Fibroblast of the aortic adventitia (primary cell): ENCODE measurements around the gene CCDC74B. TPM values are rescaled to one million over a fixed set of nuclear protein-coding genes. Genes with fewer than 3 reads are reported as not detected.
"Not testable (repeated sequence)": the region's sequence is repeated elsewhere in the genome, so short reads cannot be mapped to it uniquely, and the experiment has no call there.

ENCODE experiments used
- DNase-seq: peaks from one replicate; pipeline ENCODE4 v3.0.0-alpha.2; 2010; ENCODE audit warnings: low read depth
- H3K4me3 ChIP-seq: 2 replicates; pipeline ENCODE4 v1.5.1; 2011; ENCODE audit warnings: low read depth, mild to moderate bottlenecking, control low read depth, low read length, moderate library complexity
- total RNA-seq: library from RNA; depleted of rRNA; stranded (reverse); fragments of >200 nt; gene quantifications from 2 replicates; pipeline ENCODE4 v1.2.3, GENCODE V29; 2012; ENCODE audit warnings: low replicate concordance
- TF ChIP-seq, protein P1 (sequence below): IDR thresholded peaks from 2 replicates; pipeline ENCODE4 v1.5.1; 2011; ENCODE audit warnings: mild to moderate bottlenecking, low read length, control low read depth, inconsistent platforms; ENCODE audit not compliant: insufficient read depth

Gene CCDC74B
- total RNA-seq, 1 donor = 12.2 TPM

- TF ChIP-seq, protein P1, sequence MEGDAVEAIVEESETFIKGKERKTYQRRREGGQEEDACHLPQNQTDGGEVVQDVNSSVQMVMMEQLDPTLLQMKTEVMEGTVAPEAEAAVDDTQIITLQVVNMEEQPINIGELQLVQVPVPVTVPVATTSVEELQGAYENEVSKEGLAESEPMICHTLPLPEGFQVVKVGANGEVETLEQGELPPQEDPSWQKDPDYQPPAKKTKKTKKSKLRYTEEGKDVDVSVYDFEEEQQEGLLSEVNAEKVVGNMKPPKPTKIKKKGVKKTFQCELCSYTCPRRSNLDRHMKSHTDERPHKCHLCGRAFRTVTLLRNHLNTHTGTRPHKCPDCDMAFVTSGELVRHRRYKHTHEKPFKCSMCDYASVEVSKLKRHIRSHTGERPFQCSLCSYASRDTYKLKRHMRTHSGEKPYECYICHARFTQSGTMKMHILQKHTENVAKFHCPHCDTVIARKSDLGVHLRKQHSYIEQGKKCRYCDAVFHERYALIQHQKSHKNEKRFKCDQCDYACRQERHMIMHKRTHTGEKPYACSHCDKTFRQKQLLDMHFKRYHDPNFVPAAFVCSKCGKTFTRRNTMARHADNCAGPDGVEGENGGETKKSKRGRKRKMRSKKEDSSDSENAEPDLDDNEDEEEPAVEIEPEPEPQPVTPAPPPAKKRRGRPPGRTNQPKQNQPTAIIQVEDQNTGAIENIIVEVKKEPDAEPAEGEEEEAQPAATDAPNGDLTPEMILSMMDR = no peak
- no peak overlapping the region for H3K4me3 ChIP-seq
- no peak for DNase-seq
Observed at GRCh38 chr2:130169896-130170295, 25.0 kb upstream of the CCDC74B start.

DNA sequence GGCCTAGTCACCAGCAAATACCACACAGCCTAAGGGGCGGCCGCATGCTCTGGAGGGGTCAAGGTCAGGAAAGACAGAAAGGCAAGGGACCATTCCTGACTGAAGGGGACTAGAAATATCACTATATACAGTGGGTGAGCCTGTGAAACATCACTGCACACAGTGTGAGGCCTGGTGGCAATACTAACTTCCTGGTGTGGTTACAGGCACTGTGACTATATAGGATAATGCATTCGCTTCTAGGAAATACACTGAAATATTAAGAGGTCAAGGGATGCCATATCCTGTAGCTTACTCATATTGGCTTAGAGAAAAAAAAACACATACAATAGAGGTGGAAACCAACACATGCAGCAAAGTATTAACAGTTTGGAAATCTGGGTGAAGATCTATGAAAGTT, 24.3 kb upstream of the CCDC74B start:
- H3K4me3 ChIP-seq, DNase-seq: not testable (repeated sequence)

GRCh38 chr2:130166611-130167010, 21.7 kb upstream of the CCDC74B start:
- not testable (repeated sequence) for H3K4me3 ChIP-seq, DNase-seq

DNA sequence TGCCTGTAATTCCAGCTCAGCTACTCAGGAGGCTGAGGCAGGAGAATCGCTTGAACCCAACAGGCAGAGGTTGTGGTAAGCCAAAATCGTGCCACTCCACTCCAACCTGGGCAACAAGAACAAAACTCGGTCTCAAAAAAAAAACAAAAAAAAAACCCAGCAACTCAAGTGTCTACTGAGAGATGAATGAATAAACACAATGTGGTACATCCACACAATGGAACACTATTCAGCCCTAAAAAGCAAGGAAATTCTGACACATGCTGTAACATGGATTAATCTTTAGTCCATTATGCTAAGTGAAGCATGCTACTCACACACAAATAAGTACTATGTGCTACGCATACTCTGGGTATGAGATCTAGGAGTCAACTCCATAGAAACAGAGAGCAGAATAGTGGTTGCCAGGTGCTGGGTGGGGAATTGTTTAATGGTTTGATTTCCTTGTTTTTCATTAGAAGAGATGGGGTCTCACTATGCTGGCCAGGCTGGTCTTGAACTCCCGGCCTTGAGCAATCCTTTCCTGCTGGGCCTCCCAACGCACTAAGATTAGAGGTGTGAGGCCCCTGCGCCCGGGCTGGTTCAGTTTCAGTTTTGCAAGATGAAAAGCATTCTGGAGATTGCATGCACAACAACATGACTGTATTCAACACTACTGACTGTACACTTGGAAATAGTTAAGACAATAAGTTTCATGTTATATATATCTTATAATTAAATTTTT, 20.5 kb upstream of the CCDC74B start:
- TF ChIP-seq, protein P1 = no peak
- H3K4me3 ChIP-seq = no peak overlapping the region
- no peak for DNase-seq

- DNase-seq = no peak
- TF ChIP-seq, protein P1 = no peak
- H3K4me3 ChIP-seq = no peak overlapping the region
Observed at GRCh38 chr2:130162968-130163367, 18.1 kb upstream of the CCDC74B start.

DNA sequence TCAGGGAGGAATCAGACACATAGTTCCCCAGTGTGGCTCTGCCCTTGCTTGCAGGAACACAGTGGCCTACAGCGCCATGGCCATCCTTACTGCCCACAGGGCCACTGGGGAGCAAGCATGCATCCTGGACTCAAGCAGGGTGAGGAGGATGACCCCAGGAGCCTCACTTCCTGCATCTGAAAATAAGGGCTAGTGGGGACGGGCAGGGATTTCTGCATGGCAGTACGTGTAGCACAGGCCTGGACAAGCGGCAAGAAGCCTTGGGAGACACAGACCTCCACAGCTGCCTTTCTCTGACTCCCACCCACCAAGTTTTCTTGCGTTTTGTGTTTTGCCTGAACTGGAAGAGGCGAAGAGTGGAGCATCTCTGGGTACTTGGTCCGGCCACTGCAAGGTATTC, 17.6 kb upstream of the CCDC74B start:
- H3K4me3 ChIP-seq, DNase-seq: not testable (repeated sequence)

DNA sequence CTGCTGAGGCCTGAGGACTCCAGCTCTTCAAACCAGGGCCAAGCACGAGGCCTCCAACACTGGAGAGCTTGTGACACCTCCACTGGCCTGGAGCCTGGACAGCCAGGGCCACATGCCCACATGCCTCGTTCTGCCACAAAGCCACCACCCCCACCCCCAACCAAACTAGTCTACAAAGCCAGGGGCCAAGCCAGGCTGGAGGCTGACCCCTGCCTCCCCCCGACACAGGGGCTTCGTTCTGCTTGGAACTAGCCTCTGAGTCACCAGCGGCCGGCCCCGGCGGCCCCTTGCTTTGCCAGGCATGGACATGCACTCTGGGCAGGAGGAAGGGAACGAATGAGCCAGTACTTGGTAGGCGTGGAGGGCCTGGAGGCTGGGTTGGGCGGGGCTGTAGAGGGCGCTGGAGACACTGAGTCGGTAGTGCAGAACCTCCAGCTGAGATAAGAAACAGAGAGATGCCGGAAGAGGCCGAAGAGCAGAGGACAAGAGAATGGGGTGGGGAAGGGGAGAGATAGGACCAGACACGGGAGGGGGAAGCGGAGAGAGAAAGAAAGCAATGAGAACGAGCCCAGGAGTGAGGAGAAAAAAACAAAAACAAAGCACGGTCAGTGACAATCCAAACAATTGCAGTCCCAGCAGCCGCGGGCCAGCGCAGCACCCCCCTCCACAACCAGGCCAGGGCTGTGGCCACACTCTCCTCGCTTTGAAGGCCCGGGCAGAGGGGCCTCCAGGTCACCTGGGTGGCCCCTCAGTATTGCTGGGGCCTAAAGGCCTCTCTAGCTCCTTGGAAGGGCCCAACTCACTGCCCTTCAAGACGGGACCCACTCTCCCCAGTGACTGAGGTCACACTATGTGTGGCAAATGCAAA, 16.2 kb upstream of the CCDC74B start:
- not testable (repeated sequence) for DNase-seq, H3K4me3 ChIP-seq

DNA sequence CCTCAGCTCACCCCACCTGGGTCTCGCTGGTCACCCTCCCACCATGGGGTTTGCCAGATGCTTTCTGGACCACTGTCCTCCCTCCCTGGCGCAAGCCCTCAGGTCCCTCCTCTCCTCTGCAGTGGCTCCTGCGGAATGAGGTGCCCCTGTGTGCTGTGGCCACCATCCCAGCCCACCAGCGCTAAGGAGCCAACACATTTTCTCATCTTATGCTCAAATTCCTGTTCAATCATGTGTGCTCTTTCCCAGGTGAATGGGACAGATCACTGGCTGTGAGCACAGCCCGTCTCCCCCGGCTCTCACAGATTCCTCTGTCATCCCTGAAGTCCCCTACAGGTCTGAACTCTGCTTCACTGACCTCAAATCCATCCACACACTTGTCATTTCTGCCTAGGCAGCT, 15.2 kb upstream of the CCDC74B start:
- no peak for DNase-seq
- H3K4me3 ChIP-seq = no peak overlapping the region
- TF ChIP-seq, protein P1 = no peak

GRCh38 chr2:130159376-130159775, 14.5 kb upstream of the CCDC74B start:
- H3K4me3 ChIP-seq, DNase-seq: not testable (repeated sequence)
